GM18505 (cell line): Measurements from ENCODE around the gene AGAP5.
"Not testable (repeated sequence)": the region's sequence is repeated elsewhere in the genome, so short reads cannot be mapped to it uniquely, and the experiment has no call there.

Source experiments
- ATAC-seq: cut with Tn5 transposase; IDR thresholded peaks from one replicate; pipeline ENCODE4 v1.9.1; 2021; ENCODE audit not compliant: unreplicated experiment
- POLR2A ChIP-seq: IDR thresholded peaks from 4 replicates; pipeline ENCODE4 v1.6.1; 2011; ENCODE audit warnings: borderline replicate concordance; ENCODE audit not compliant: insufficient read depth, insufficient read length; ENCODE audit errors: extremely low read depth

AGAP5 gene

GRCh38 chr10:73674546-73674945 is 23.4 kb downstream of the AGAP5 start:
- not testable (repeated sequence) for ATAC-seq

GRCh38 chr10:73668378-73668777 is 29.5 kb downstream of the AGAP5 start:
- ATAC-seq, result not testable (repeated sequence)

- not testable (repeated sequence) for ATAC-seq
Measured at GRCh38 chr10:73666153-73666809, 31.6 kb downstream of the AGAP5 start.

GRCh38 chr10:73665581-73665980 is 32.3 kb downstream of the AGAP5 start:
- ATAC-seq, result not testable (repeated sequence)

- not testable (repeated sequence) for ATAC-seq
Measured at GRCh38 chr10:73664156-73665040, 33.5 kb downstream of the AGAP5 start.

- not testable (repeated sequence) for ATAC-seq
Measured at GRCh38 chr10:73663621-73664020, 34.3 kb downstream of the AGAP5 start.

GRCh38 chr10:73662705-73663104 is 35.2 kb downstream of the AGAP5 start:
- not testable (repeated sequence) for ATAC-seq

GRCh38 chr10:73655990-73656298 is 42.0 kb downstream of the AGAP5 start, which contains the start of gene SYNPO2L:
Gene SYNPO2L (minus strand): TSS chr10:73656029. CDS start chr10:73655922, 107 bp downstream.
- no peak for ATAC-seq
- no peak for TF ChIP-seq POLR2A

GRCh38 chr10:73655257-73655989 is 42.5 kb downstream of the AGAP5 start:
- no peak for ATAC-seq
- TF ChIP-seq POLR2A, result no peak

- TF ChIP-seq POLR2A, result no peak
- no peak for ATAC-seq
Measured at GRCh38 chr10:73653701-73654100, 44.2 kb downstream of the AGAP5 start.

GRCh38 chr10:73653195-73653594 is 44.7 kb downstream of the AGAP5 start:
- ATAC-seq, result no peak
- no peak for TF ChIP-seq POLR2A

- TF ChIP-seq POLR2A, result no peak
- ATAC-seq, result peak; percentile 49
Measured at GRCh38 chr10:73650537-73651331, 47.2 kb downstream of the AGAP5 start.

GRCh38 chr10:73649876-73650536 is 47.9 kb downstream of the AGAP5 start:
- ATAC-seq, result no peak
- no peak for TF ChIP-seq POLR2A
